Common myeloid progenitor, CD34-positive (primary cell): ENCODE results near the gene KDM2B.

Experiments used
- CTCF ChIA-PET: fragments of 350-600 bp; sonication (Branson Sonifier 250); formaldehyde crosslinking; loops from one replicate; lab custom pipeline; 2021; ENCODE audit warnings: antibody characterized with exemption; lab: Charles Lee
- POLR2A ChIA-PET: fragments of 350-600 bp; sonication (Branson Sonifier 250); formaldehyde crosslinking; loops from one replicate; lab custom pipeline; 2021; ENCODE audit warnings: antibody characterized with exemption; lab: Charles Lee
- DNase-seq, 3 donors: peaks; one replicate each; pipeline versions ENCODE4 v3.0.0 to v3.0.0-alpha.2; 2013
- H3K27ac ChIP-seq, 2 experiments: 1 replicate in 1 of 2; 2 replicates in 1 of 2; pipeline ENCODE4 v1.7.0; 2013; ENCODE audit warnings: inconsistent platforms in 2 of 2, low read length in 2 of 2, mild to moderate bottlenecking in 2 of 2, low read depth in 1 of 2, moderate library complexity in 1 of 2; ENCODE audit not compliant: severe bottlenecking in 2 of 2, insufficient read depth in 1 of 2, poor library complexity in 1 of 2
- H3K27me3 ChIP-seq, 5 experiments: replicated peaks in 2 of 5; 1 replicate in 3 of 5; 2 replicates in 2 of 5; pipeline versions ENCODE4 v1.6.1 to v1.7.0; 2013; ENCODE audit warnings: low read length in 4 of 5, mild to moderate bottlenecking in 2 of 5, moderate library complexity in 2 of 5, inconsistent platforms in 1 of 5; ENCODE audit not compliant: insufficient read depth in 5 of 5, control insufficient read depth in 4 of 5
- H3K36me3 ChIP-seq, 4 experiments: 1 replicate in 2 of 4; 2 replicates in 2 of 4; pipeline versions ENCODE4 v1.6.1 to v1.7.0; 2013; ENCODE audit warnings: low read length in 3 of 4, control low read depth in 1 of 4, mild to moderate bottlenecking in 1 of 4; ENCODE audit not compliant: control insufficient read depth in 4 of 4, insufficient read depth in 4 of 4
- H3K4me1 ChIP-seq, 4 experiments: 1 replicate in 3 of 4; 2 replicates in 1 of 4; pipeline versions ENCODE4 v1.6.1 to v1.7.1; 2013; ENCODE audit warnings: low read length in 3 of 4, mild to moderate bottlenecking in 3 of 4, control low read depth in 1 of 4, inconsistent platforms in 1 of 4, moderate library complexity in 1 of 4; ENCODE audit not compliant: control insufficient read depth in 4 of 4, insufficient read depth in 4 of 4; ENCODE audit errors: control extremely low read depth in 1 of 4
- H3K4me3 ChIP-seq, 7 experiments: 1 replicate in 4 of 7; 2 replicates in 3 of 7; pipeline versions ENCODE4 v1.5.1 to v1.7.0; 2013; ENCODE audit warnings: mild to moderate bottlenecking in 7 of 7, low read length in 6 of 7, moderate library complexity in 6 of 7, inconsistent platforms in 2 of 7, low read depth in 2 of 7, control low read depth in 1 of 7; ENCODE audit not compliant: insufficient read depth in 4 of 7, control insufficient read depth in 1 of 7; ENCODE audit errors: extremely low read depth in 1 of 7
- H3K9me3 ChIP-seq, 5 experiments: 1 replicate in 4 of 5; 2 replicates in 1 of 5; pipeline versions ENCODE4 v1.6.1 to v1.7.1; 2013; ENCODE audit warnings: low read length in 4 of 5, mild to moderate bottlenecking in 2 of 5, inconsistent platforms in 1 of 5, low read depth in 1 of 5, moderate library complexity in 1 of 5; ENCODE audit not compliant: control insufficient read depth in 4 of 5, insufficient read depth in 2 of 5; ENCODE audit errors: control extremely low read depth in 1 of 5
- WGBS: methylation state at CpG from one replicate; pipeline ENCODE4 v1.1.5; 2013; ENCODE audit not compliant: insufficient coverage; 5-methylcytosine and 5-hydroxymethylcytosine counted together

KDM2B gene

DNA sequence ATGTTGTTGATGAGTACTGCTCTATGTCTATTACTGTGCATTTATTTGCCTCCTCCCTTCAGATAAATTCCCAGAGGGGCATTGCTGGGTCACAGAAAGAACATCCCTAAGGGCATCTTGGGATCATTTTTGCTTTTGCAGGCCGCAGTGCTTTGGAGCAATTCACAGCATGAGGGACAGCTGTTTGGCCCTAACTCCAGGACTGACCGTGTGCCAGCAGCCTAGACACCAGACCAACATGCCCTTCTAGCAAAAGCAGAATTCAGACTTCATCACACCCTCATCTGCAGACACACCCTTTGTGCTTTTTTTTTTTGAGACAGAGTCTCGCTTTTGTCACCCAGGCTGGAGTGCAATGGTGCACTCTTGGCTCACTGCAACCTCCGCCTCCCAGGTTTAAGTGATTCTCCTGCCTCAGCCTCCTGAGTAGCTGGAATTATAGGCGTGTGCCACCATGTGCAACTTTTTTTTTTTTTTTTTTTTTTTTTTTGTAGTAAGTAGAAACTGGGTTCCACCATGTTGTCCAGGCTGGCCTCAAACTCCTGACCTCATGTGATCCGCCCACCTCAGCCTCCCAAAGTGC lies 149.9 kb downstream of the KDM2B start:
- DNase-seq, result no peak
- no peaks in the 10 kb centered on the region for H3K27me3 ChIP-seq
- H3K4me3 ChIP-seq, result no peak overlapping the region
- POLR2A ChIA-PET, result no interaction called here
- 100% methylated on average over 5 of the region's 6 CpGs for WGBS
- H3K4me1 ChIP-seq, result peaks cover 0 to 20% (median 15%) of the 10 kb centered on the region in 4 experiments
- H3K9me3 ChIP-seq, result no peaks in the 10 kb centered on the region
- CTCF ChIA-PET, result interaction anchor here (1.1 kb wide), 1 partner anchor 12 kb away, joined by 5 read pairs; no protein-coding TSS in a partner anchor
- H3K27ac ChIP-seq, result no peak overlapping the region
- H3K36me3 ChIP-seq, result peaks cover 13 to 79% (median 56%) of the 10 kb centered on the region in 4 experiments

DNA sequence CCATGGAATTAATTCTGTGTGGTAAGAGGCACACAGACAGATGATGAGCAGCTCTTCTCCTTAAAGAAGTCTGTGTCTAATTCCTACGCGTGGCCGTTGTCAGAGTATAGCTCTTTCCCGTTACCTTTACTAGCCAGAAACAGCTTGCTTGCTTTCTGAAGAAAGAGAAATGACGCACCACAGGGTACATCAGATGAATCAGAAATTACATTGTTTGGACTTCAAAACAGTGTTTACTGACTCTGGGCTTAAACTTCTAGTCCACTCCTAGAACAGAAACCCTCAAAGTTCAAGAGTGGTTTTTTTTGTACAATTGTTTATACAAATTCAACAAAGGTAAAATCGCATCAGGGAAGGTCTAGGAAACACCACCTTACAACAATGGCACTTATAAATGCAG lies 151.9 kb downstream of the KDM2B start:
- Histone ChIP-seq H3K27ac (peak overlapping the region in 1 of 2 experiments; percentile 9), H3K4me1 (peaks cover 0 to 37% (median 19%) of the 10 kb centered on the region in 4 experiments), H3K4me3 (no peak overlapping the region), H3K36me3 (peaks cover 16 to 82% (median 61%) of the 10 kb centered on the region in 4 experiments), H3K9me3 (peaks cover 0 to 4% (median 0%) of the 10 kb centered on the region in 5 experiments), H3K27me3 (no peaks in the 10 kb centered on the region)
- no peak for DNase-seq
- WGBS, result 98% methylated on average over 4 of the region's 6 CpGs
- CTCF ChIA-PET, result interaction anchor here (1.0 to 1.8 kb wide), 2 partner anchors 13 to 14 kb away, joined by 4 to 6 read pairs; no protein-coding TSS in a partner anchor
- POLR2A ChIA-PET, result no interaction called here

DNA sequence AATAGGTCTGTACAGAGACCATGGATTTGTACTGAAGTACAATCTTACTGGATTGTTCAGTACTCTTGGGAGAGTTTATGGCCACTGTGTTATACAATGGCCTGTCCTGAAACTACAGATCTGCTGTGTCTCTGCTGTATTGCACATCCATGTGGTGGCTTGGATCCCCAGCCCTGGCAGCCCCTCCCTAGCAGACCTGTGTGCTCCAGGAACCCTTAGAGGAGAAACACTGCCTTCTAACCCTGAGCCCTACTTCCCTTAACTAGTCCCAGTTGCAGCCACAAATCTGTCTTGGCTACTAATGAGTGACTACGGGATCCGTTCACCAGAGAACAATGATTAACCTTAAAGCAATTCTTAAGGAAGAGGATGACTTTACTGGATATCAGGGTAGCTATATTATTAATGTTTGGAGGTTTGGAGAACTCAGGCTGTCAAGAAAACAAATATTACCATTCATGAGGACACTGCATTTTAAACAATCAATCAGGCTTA lies 153.2 kb downstream of the KDM2B start:
- no peak for DNase-seq
- H3K27ac ChIP-seq, result no peak overlapping the region
- ChIA-PET CTCF (interaction anchor here (3.1 kb wide), 1 partner anchor 15 kb away, joined by 18 read pairs; no protein-coding TSS in a partner anchor), POLR2A (no interaction called here)
- H3K36me3 ChIP-seq, result peaks cover 13 to 86% (median 71%) of the 10 kb centered on the region in 4 experiments
- no CpG with 5 or more reads among the region's 2 CpGs for WGBS
- H3K27me3 ChIP-seq, result no peaks in the 10 kb centered on the region
- H3K4me1 ChIP-seq, result peaks cover 0 to 28% (median 9%) of the 10 kb centered on the region in 4 experiments
- H3K9me3 ChIP-seq, result peaks cover 0 to 4% (median 0%) of the 10 kb centered on the region in 5 experiments
- no peak overlapping the region for H3K4me3 ChIP-seq

DNA sequence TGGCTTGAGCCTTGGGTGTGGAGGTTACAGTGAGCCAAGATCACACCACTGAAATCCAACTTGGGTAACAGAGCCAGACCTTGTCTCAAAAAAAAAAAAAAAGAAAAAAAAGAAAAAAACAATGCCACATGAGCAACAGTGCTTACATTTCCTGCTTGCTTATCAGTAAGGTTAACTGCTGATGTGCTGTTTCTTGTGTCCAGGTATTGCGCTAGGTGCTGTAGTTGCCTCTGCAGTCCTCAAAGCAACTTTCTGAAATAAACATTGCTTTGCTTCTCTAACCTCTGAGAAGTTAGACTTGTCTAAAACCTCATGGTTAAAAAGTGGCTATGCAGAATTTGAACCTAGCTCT lies 156.2 kb downstream of the KDM2B start:
- H3K9me3 ChIP-seq, result peaks cover 0 to 4% (median 0%) of the 10 kb centered on the region in 5 experiments
- H3K27me3 ChIP-seq, result no peaks in the 10 kb centered on the region
- DNase-seq, result no peak
- H3K36me3 ChIP-seq, result peaks cover 22 to 88% (median 67%) of the 10 kb centered on the region in 4 experiments
- WGBS, result 100% methylated on average over 1 of the region's 1 CpG
- ChIA-PET POLR2A (interaction anchor here (1.0 kb wide), 1 partner anchor 9 kb away, joined by 4 read pairs; no protein-coding TSS in a partner anchor), CTCF (interaction anchor here (0.9 to 3.1 kb wide), 6 partner anchors 9 to 92 kb away, joined by 3 to 18 read pairs (median 6); no protein-coding TSS in a partner anchor)
- H3K4me3 ChIP-seq, result no peak overlapping the region
- H3K4me1 ChIP-seq, result peaks cover 0 to 26% (median 7%) of the 10 kb centered on the region in 4 experiments
- H3K27ac ChIP-seq, result no peak overlapping the region

DNA sequence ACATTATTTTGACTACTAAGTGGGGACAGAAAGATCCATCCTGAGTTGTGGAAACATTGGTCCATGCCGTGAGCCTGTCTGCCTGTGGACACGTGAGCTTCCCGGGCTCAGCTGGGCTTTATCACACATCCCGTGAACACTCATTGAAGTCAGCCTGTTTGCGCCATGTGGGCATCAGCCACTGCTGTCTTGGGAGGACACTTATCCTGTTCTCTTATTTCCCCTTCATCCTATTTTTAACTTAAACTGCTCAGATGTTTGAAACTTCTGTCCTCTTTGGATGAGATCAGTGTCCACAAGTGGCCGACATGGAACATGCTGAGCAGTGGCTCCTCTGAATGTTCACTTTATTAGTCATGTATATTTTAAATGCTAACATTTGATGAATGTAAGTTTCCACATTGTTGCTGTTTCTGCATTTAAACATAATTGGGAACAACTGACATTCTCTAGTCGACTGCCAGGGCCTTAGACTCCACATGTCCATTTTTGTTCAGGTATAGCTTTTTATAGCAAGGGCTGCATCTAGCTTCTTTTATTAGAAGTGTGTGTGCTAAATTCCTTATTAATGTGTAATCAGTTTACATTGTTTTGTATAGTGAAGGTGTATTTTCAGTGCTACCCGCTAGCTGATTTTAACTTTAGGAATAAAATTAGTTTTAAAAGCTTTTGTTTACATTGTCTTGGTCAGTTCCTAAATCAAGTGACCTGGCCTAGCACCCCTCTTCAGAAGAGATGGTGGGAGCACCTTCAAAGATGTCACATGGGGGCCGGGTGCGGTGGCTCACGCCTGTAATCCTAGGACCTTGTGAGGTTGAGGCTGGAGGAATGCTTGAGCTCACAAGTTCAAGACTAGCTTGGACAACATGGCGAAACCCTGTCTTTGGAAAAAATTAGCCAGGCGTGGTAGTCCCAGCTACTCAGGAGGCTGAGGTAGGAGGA lies 156.9 kb downstream of the KDM2B start:
- H3K4me1 ChIP-seq, result peaks cover 0 to 26% (median 7%) of the 10 kb centered on the region in 4 experiments
- H3K9me3 ChIP-seq, result peaks cover 0 to 4% (median 0%) of the 10 kb centered on the region in 5 experiments
- POLR2A ChIA-PET, result interaction anchor here (0.6 to 1.0 kb wide), 2 partner anchors 8 to 222 kb away, joined by 4 to 5 read pairs; no protein-coding TSS in a partner anchor
- no peak for DNase-seq
- H3K4me3 ChIP-seq, result no peak overlapping the region
- H3K27me3 ChIP-seq, result no peaks in the 10 kb centered on the region
- peaks cover 26 to 88% (median 65%) of the 10 kb centered on the region in 4 experiments for H3K36me3 ChIP-seq
- CTCF ChIA-PET, result interaction anchor here (0.9 to 3.1 kb wide), 5 partner anchors 10 to 91 kb away, joined by 3 to 18 read pairs (median 8); no protein-coding TSS in a partner anchor
- 98% methylated on average over 11 of the region's 13 CpGs for WGBS
- no peak overlapping the region for H3K27ac ChIP-seq

DNA sequence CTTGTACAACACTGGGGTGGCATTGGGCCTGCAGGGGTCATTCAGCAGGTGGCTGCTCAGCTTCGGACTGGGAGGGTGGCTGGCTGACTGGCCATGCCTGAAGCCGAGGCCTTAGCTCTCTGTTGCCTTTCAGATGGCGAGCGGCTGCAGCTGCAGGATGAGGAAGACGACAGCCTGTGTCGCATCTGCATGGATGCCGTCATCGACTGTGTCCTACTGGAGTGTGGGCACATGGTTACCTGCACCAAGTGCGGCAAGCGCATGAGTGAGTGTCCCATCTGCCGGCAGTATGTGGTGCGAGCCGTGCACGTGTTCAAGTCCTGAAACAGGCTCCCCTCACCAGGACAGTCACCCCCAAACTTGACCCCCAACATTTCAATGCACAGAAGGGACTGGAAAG lies 157.6 kb downstream of the KDM2B start:
- no peak for DNase-seq
- Histone ChIP-seq H3K27ac (no peak overlapping the region), H3K4me3 (no peak overlapping the region), H3K4me1 (peaks cover 0 to 26% (median 7%) of the 10 kb centered on the region in 4 experiments), H3K9me3 (peaks cover 0 to 4% (median 0%) of the 10 kb centered on the region in 5 experiments), H3K27me3 (no peaks in the 10 kb centered on the region), H3K36me3 (peaks cover 19 to 86% (median 61%) of the 10 kb centered on the region in 4 experiments)
- 98% methylated on average over 11 of the region's 14 CpGs for WGBS
- POLR2A ChIA-PET, result interaction anchor here (0.6 kb wide), 1 partner anchor 221 kb away, joined by 5 read pairs; no protein-coding TSS in a partner anchor
- CTCF ChIA-PET, result interaction anchor here (1.3 to 2.5 kb wide), 2 partner anchors 10 to 19 kb away, joined by 8 read pairs; no protein-coding TSS in a partner anchor
